ENCODE measurements around the gene NEK6.

The NEK6 gene

DNA sequence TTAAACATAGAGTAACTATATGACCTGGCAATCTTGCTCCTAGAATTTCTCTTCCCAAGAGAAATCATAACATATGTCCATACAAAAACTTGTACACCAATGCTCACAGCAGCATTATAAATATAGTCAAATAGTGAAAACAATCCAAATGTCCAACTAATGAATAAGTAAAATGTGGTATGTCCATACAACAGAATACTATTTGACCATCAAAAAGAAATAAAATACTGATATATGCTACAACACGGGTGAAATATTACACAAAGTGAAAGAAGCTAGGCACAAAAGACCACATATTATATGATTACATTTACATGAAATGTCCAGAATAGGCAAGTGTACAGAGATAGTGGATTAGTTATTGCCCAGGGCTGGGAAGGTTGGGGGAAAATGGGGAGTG, 116.1 kb downstream of the NEK6 start:
- ATAC-seq (no peak), DNase-seq (no peak)

DNA sequence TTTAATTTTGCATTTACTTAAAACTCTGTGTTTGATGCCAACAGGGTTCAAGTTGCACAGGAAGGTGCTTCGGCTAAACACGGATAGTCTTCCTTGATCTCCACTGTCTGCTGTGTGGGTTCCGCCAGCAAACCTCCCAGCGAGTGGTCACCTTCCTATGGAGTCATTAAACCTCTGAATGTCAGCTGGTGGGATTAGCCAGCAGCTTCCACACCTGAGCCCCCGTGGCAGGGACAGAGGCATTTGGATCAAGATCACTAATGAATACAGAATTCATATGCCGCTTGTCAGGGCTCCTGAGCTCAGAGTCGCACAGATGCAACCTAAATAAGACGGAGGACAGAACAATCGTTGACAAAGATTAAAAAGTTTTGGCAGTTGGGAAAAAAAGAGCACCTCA, 118.0 kb downstream of the NEK6 start:
- ATAC-seq (no peak), DNase-seq (no peak)

DNA sequence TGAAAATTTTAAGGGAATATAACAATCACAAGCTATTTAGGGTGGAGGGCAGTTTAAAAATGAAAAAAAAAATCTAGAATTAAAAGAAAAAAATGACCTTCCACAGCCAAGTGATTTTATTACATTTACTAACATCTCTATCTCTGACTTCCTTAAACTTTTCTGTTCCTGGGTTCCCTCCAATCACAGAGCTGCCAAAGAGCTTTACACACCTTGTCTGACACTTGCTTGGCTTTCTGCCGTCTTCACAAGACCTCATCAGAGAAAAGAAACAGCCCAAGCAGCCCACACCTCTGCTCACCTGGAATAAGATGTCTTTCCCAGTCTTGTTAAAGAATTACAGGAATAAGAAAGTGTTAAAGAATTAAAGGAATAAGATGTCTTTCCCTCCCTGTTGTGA, 118.6 kb downstream of the NEK6 start:
- no peak for DNase-seq

DNA sequence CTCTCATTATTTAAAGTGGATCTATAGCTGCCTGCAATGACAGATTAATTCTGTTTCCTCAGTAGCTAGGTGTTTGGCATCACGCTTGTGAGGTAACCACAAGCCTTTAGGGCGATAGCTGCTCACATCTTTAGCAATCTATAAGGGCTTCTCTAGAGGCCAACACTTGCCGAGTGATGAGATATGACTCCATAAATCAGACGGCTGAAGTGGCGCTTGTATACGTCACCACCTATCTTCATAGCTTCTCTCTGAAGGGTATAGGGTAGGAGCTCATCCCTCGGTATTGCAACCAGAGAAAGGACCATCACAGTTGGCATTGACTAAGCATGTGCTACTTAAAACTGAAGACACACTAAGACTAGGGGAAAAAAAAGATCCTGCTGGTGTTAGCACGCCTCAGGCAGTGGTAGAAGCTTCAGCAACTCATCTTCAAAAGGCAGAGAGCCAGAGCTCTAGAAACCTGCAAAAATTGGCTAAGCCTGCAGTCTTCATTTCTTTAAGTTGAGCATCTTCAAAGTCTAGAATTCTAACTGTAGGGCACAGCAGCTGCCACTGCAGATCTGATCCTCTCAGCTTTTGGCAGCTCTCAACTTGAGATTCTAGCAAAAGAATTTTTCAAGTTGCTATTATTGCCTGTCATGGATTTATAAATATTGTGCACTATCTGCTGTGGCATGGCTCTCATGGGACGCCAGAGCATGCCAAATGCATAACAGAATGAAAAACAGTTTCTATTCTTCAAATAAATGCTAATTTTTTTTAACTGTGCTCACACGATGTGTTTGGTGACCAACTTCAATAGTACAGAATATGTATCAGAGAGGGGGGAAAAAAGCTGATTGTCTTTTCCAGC, 120.0 kb downstream of the NEK6 start:
- DNase-seq: no peak
- ATAC-seq: no peak

More for the DNA sequence above, 118.6 kb downstream of the NEK6 start:
- ATAC-seq: no peak

DNA sequence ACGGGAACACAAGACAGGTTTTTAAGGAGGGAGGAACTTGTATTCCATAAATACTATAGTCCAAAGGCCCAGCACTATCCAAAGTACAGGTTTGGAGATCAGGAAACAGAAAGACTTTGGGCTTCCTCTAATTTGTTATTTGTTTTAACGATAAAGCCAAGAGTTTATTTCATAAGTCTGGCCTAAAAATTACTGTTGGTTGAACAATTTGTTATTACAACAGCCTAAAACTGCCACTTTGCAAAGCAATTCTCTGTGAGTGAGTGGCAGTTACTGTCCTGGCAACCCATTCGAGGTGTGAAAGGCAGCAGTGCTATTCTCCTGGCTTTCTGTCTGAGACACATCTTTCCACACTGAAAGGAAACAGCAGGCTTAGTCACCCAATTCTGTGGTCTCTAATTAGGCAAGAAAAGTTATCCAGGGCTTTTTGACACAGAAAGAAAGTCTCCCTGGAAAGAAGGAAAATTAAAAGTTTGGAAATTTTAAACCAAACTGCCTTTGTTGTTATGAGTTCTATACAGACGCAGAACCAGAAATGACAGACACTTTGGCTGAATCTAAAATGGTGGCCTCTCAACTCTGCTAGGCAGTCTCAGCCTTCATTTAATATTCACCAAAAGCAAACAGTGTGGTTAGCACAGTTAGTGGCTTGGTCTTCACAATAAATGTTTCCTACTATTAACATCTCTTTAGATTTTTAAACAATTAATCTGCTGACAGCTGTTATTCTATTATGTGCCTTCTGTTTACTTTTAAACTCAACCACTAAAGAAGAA, 123.6 kb downstream of the NEK6 start:
- peak; percentile 95 for ATAC-seq
- no peak for DNase-seq

DNA sequence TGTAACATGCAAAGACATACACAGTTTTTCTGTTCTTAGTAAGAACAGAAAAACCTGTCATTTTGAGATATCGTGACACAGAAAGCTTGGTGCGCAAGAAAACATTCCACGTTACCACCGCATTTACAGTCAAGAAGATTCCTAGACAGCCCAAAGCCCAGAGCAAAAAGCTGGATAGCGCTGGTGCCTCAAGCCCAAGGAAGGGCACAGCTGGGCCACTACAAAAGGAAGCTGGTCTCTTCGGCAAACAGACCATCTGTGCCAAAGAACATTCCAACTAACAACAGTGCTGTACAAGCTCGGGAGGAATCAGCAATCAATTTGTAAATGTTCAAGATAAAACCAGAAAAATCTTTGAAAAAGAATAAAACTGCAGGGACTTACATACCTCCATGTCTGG, 126.5 kb downstream of the NEK6 start:
- no peak for DNase-seq
- no peak for ATAC-seq

DNA sequence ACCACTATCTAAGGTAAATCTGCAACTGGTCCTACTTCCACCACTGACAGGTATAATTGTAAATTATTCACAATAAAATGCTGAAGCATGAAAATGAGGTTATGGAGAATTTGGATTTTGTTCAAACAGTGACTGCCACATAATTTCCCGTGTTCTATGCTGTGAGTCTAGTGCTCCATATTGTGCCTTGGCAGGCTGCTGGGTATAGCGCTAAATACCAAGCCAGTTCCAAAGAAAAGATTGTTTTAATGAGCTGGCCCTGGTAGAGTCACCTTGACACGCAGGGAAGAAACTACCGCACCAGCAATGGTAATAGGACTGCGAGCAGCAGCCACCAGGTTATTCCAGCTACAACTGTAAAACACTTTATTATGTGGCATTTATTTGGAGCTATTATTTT, 127.1 kb downstream of the NEK6 start:
- DNase-seq: no peak
- ATAC-seq: no peak

DNA sequence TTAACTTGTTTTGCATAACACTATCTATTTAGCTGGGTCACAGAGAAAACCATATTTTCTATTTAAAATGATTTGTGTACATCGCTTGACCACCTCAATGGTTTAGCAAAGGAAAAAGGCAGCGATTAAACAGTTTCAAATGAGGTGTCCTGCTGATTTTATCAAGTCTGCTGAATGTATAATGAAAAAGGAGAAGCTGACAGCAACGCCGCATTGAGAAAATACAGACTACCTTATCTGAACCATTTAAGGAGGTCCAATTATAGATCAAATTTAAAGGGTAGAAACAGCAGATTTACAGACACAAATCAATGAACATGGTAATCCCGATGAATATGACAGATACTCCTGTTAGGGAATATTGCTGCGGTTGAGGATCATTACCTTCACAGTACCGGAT, 127.9 kb downstream of the NEK6 start:
- ATAC-seq: no peak
- no peak for DNase-seq

DNA sequence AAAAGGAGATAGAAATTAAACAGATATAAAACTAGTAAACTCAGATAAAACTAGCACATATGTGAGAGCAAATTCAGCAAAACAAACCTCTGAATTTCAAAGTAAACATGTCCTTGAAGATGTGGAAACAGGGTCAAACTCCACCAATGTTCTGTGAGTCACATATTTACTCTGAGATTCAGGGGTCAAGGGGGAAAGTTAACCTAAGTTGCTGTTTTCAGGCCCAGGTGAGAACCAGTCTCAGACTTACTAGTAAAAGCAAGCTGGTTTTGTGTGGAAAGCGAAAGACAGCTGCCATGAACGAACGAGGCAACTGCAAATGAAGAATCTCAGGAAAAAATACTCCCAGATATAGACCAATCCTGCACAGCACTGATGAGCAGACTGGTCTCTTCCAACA, 128.5 kb downstream of the NEK6 start:
- no peak for ATAC-seq
- DNase-seq: no peak

DNA sequence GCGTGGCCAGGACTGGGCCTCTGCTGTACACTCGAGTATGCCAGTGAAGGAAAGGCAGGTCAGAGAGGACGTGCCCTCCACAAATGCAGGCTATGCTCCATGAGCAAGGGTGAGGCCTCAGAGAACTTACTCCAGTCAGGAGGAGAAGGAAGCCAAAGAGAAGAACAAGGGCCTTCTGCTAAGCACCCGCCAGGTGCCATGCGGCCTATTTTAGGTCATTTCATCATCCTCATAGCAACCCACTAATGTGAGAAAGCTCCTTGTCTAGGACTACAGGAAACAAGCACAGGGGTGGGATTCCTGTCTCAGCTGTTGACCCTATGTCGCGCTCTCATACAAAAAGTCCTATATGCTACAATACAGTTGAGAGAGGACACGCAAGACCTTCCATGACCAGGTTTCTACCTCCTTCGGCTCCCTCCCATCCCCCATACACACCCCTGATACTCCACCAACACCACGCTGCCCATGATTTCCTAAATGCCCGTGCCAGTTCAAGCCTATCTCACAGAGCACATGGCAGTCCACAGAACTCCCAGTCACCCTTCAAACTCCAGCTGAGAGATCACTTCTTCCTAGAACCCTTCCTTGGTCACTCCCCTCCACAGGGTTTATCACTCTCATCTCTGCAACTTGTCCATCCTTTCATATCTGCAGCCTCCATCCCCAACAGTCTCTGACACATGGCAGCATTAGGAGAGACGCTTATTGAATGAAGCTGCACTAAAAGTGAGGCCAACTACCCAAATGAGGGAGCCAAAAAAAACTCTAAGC, 130.7 kb downstream of the NEK6 start:
- ATAC-seq (no peak), DNase-seq (no peak)

DNA sequence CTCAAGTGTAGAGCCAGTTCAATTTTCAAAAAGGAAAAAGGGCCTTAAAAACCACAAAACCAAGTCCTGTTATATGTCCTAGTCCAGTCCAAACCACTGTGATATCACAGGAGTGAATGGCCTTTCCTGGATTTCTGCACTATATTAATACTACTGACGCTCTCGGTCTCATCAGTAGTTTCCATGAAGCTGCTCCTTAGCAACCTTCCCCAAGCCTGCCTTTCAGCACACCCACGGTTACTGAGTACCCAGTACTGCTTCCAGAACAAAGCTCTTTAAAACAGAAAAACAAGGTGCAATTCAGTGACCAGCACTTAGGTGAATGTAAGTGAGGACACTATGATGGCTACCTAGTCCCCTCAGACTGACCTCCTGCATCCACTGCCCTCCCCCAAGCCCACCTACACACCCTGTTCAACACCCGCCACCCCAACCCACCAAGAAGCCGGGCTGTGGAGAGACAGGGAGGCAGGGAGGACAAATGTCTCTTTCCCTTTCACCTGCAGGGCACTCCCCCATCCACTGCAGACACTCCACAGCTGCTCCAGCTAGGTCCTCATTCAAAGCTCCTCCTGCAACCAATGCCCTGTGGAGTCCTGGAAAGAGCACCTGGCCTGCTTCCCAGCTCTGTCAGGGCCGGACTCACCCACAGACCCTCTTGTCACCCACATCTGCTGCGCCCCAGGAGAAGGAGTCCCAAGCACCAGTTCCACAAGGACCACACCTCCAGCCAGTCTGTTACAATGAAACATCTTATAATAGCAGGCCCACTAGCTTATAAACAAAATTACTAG, 131.6 kb downstream of the NEK6 start:
- DNase-seq: no peak
- no peak for ATAC-seq

DNA sequence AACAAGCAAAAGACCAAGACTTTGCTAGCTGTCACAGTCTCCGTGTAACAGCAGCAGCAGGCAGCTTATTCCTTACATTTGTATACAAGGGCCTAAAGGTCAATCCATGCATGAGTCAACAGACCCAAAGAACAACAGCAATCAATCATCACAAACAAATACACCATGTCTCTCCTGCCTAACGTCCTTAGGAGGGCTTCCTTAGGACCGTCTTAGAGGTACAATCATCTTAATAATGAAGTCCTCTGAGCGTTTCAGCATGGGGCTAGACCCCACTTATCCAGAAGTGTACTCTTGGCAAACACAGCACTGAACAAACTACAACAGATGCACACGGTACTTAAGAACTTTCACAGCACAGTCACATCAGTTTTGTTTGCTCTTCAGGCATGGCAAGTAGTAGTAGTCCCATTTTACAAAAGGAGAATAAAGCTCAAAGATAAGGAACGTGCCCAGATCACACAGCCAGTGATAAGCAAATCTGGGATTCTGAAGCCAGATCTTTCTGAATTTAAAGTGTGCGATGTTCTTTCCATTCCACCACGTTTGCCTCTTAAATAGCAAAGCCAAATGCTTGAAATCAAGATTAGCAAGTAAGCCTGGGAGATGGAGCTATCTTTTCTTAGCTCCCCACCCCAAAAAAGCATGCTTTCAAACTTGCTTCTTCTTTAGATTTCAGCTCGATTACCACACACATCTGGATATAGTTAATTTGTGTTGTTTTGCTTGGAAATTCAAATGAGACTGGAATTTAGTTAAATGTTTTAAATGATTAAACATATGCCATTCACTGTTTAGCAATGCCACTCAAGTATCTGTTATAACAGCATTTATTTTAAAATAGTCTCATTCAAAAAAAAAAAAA, 133.3 kb downstream of the NEK6 start:
- no peak for DNase-seq
- ATAC-seq: no peak

DNA sequence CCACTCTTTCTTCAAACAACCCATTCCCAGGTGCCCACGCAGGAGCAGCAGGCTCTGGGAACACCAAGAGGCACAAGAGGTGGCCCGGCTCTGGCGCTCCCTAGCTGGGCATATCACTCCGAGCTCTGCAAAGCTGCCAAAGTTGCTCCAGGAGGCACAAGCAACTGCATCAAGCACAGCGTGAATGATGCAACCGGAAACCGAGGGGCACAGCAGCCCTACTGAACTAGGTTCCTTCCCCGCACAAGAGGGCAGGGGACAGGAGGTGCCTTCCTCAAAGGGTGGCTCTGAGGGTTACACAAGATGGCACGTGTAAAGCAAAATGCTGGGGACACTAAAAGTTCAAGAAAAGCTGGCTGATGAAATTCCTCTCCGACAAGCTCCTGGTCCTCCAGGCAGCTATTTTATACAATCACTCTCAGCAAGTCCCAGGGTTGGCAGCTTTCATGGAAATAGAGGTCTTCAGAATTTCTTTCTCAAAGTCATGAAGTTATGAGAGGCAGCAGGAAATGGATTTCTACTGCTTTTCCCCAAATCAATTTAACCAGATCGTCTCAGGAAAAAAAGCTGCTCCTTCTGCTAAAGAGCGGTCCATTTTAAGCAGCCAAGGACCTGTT, 134.6 kb downstream of the NEK6 start:
- no peak for ATAC-seq
- no peak for DNase-seq

DNA sequence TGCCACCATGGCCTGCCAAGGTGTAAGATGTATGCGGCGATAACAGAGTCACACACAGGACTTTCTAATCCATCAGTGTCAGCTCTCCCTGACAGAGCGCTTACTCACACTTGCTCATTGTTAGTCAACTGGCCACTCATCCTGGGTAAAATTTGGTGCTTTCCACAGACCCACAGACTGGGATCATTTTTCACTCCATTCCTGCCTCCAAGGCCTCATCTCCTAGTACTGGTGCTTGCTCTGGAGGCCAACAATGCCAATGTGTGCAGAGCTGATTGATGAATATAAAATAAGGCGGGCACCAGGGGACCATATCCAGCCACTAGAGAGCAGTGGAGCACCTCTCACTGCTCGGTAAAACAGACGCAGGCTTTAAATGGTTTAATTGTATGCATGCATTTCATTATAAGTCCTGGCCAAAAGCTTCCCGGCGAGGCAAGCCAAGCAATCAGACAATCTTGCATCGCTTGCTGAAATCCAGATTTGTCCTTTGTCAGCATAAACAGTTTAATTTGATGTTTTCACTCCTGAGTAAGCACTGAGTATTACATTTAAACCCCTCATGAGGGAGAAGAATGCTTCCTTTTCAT, 135.2 kb downstream of the NEK6 start:
- no peak for DNase-seq
- ATAC-seq: peak; percentile 49

DNA sequence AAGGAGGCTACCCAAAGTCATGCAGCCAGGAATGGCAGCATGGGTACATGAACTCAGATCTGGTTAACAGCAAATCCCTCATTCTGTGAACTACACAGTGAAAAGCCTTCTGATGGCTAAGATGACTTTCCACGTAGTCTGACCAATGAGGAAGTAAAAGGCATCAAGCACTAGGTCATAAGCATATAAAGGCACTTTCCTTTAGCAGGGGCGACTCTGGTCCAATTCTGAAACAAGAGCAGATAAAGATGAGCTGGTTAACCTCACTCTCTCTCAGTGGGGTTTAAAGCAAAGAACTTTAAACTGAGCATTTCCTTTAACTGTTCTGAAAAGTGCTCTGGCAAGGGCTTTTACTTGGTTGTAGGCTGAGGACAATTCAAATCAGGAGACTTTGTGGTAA, 136.4 kb downstream of the NEK6 start:
- ATAC-seq (peak; percentile 72), DNase-seq (no peak)

DNA sequence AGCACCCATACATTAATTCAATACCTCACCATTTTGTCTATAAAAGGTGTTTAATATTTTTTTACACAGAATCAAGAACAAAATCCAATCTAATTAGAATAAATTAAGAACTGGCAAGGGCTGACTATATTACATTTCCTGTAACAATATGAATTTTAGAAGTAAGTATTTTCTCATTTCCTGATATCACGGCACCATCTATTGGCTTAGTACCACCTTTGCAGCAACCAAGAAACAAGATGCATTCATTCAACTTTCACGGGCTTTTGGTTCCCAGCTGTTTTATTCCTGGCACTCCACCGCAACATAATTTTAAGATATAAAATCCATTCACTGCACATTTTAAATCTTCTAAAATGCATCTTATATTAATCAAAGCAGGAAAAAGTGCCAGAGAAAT, 136.8 kb downstream of the NEK6 start:
- ATAC-seq (no peak), DNase-seq (no peak)

DNA sequence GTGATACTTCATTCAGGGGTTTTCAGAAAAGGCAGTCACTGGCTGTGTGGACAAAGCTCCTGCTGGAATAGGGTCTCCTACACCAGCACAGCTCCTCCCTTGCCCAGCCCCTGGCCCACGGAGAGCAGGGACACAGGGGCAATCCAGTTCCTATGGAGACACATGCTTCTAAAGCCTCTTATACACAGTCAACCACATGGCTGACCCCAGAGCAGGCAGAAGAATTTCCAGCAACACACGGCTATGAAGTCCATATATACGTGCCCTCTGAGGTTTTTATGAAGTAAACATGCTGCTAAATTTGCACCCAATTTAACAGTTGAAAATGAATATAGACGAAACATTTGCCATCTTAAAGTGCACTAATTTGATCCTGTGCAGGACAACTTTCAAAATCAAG, 138.1 kb downstream of the NEK6 start:
- DNase-seq (no peak), ATAC-seq (no peak)

DNA sequence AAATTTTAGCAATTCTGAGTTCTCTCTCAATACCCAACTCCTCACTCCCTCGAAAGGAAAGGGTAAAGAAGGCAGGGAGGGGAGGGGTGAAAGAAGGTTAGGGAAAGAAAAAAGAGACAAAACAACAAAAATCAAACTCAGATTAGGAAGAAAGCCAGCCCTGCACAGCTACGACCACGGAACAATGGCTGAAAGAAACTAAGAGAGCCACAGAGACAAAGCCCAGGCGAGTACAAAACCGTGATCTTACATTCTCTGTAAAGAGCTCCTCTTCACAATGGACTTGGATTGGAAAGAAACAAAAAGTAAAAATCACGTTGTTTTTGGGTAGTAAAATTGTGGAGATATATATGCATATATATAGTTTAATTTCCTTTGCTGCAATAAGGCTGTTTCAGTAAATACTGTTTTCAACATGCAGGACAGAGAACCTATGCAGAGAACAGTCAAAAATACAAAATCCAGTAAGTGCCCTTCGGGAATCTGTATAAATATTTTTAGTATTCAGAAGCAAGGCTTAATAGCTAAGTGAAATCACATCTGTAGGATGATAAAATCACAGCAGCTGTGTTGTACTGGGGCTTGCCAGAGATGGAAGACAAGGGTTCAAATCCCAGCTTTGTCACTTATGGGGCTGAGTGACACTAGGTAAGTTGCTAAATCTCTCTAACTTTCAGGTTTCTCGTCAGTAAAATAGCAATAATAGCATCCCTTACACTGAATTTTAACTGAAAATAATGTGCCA, 140.6 kb downstream of the NEK6 start:
- DNase-seq (no peak), ATAC-seq (no peak)

DNA sequence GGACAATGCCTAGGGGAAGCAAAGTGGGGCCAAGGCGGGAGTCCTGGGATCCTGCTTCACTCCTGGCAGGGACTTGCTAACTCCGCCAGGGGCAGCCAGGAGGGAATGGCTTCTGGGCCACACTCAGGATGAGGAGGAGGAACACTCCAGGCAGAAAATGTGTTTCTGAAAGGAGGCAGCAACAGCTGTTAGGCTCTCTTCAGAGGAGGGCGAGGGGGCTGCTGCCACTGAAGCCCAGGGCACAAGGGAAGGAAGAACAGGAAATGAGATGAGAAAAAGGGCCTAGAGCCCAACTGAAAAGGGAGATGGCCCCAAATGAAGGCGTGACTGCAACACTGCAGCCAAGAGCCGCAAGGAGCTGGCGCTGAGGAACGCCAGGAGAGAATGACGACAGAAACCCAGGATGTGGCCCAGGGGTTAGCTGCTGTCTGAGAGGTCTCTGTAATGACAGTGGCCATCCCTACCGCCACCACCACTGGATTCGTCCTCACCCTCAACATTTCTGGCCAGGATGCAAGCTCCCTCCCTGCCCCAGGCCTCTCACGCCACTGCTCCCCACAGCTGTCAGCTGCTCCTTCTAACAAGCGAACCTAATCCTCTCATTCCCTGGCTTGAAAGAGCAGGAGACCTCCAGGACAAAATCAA, 141.7 kb downstream of the NEK6 start:
- DNase-seq: no peak
- ATAC-seq: no peak
